ENCODE results near the gene SPAG5. TPM values are rescaled to one million over a fixed set of nuclear protein-coding genes. Genes with fewer than 3 reads are reported as not detected.

The SPAG5 gene
- total and polyA plus RNA-seq, 8 donors, result 0.93 to 7.4 (median 2.1) TPM

DNA sequence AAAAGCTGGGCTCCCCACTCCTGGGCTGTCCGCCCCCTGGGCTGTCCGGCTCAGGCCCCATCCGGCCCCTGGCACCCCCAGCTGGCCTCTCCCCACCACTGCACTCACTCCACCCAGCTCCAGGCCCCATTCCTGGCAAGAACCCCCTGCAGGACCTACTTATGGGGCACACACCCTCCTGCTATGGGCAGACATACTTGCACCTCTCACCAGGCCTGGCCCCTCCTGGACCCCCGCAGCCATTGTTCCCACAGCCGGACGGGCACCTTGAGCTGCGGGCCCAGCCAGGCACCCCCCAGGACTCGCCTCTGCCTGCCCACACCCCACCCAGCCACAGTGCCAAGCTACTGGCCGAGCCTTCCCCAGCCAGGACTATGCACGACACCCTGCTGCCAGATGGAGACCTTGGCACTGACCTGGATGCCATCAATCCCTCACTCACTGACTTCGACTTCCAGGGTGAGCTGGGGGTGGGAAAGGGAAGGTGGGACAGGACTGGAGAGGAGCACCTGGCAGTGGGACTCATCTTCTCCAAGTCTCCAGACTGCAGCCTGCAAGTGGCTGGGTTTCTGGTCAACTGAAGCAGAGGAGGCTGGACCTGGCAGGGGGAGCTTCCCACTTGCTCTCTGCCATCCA, 64.0 kb downstream of the SPAG5 start:
- WGBS, 2 donors, result 75 to 81% methylated on average over 11 of the region's 11 CpGs
- H3K4me3 ChIP-seq, result no peak overlapping the region
- FAIRE-seq, result no peak
- TF ChIP-seq, protein P1, sequence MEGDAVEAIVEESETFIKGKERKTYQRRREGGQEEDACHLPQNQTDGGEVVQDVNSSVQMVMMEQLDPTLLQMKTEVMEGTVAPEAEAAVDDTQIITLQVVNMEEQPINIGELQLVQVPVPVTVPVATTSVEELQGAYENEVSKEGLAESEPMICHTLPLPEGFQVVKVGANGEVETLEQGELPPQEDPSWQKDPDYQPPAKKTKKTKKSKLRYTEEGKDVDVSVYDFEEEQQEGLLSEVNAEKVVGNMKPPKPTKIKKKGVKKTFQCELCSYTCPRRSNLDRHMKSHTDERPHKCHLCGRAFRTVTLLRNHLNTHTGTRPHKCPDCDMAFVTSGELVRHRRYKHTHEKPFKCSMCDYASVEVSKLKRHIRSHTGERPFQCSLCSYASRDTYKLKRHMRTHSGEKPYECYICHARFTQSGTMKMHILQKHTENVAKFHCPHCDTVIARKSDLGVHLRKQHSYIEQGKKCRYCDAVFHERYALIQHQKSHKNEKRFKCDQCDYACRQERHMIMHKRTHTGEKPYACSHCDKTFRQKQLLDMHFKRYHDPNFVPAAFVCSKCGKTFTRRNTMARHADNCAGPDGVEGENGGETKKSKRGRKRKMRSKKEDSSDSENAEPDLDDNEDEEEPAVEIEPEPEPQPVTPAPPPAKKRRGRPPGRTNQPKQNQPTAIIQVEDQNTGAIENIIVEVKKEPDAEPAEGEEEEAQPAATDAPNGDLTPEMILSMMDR (IDR thresholded peaks at IDR 0.05), result no peak
- no peak for ATAC-seq
- no peaks in the 10 kb centered on the region for H3K27me3 ChIP-seq
- DNase-seq, result peak in 1 of 6 donors; percentile 50
- no peaks in the 10 kb centered on the region for H3K9me3 ChIP-seq
- intact Hi-C loops (cut with DNase I), result no loop called here
- H3K4me1 ChIP-seq, result no peaks in the 10 kb centered on the region
- no peak overlapping the region for H3K27ac ChIP-seq
- H3K36me3 ChIP-seq, result no peaks in the 10 kb centered on the region

DNA sequence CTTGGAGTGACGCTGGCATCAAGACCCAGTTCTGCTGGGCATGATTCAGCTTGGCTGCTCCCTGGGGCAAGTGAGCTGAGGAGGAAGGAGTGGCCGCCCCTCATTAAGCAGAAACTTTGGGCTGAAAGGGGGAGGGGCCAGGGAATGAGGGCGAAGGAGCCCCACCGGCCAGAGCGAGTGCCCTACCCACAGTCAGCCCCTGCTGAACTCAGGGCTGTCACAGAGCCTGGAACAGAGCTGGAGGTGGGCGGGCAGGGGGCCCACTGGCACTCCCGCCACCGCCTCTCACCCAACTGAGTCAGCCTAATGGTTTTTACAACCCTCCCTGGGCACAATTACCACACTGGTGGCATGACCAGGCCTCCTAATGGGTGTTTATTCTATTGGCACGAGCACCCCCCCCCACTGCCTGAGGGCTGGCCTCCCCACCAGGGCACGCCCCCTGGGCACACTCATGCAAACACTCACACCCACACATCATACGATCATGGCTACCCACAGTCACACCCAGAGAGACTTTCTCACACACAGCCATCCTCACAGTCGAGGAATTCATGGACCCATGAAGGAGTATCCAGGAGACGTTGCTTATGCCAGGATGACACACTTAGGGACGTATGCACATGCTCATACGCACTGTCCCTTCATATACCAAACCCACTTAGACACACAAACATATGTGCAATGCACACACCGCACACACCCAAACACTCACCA, 65.6 kb downstream of the SPAG5 start:
- H3K4me3 ChIP-seq, result no peak overlapping the region
- peak in 1 of 4 donors; percentile 29 for ATAC-seq
- no peak for FAIRE-seq
- WGBS, 2 donors, result 80 to 84% methylated on average over 16 of the region's 16 CpGs
- no peak overlapping the region for H3K27ac ChIP-seq
- intact Hi-C loops (cut with DNase I), result no loop called here
- TF ChIP-seq, protein P1 (IDR thresholded peaks at IDR 0.05), result no peak
- H3K4me1 ChIP-seq, result no peaks in the 10 kb centered on the region
- H3K36me3 ChIP-seq, result no peaks in the 10 kb centered on the region
- no peaks in the 10 kb centered on the region for H3K9me3 ChIP-seq
- no peaks in the 10 kb centered on the region for H3K27me3 ChIP-seq
- no peak for DNase-seq

- Histone ChIP-seq H3K4me3 (no peak overlapping the region), H3K9me3 (no peaks in the 10 kb centered on the region), H3K27ac (no peak overlapping the region), H3K4me1 (peaks cover 0 to 4% (median 0%) of the 10 kb centered on the region in 3 donors), H3K27me3 (no peaks in the 10 kb centered on the region), H3K36me3 (no peaks in the 10 kb centered on the region)
- TF ChIP-seq, protein P1 (IDR thresholded peaks at IDR 0.05), result no peak
- FAIRE-seq (no peak), DNase-seq (no peak), ATAC-seq (no peak)
- intact Hi-C loops (cut with DNase I), result no loop called here
- WGBS, 2 donors, result 81 to 88% methylated on average over 7 of the region's 7 CpGs
Observed at GRCh38 chr17:28532050-28532960, 66.5 kb downstream of the SPAG5 start.

DNA sequence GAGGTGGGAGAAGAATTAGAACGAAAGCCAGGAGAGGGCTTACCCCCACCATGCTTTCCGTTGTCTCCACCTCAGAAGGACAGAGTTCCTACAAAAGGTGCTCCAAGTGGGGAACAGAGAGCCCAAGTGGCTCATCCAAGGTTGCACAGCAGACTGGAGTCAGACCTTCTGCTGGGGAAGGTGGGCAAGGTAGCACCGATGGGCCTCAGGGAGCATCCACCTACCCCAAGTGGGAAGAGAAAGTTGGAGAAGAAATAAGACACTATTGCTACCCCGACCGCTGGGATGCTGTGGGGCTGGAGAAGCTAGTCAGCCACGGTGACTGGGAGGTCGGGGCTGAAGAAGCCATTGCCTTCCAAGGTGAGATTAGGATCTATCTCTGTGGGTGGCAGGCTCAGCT, 67.9 kb downstream of the SPAG5 start:
- Histone ChIP-seq H3K36me3 (no peaks in the 10 kb centered on the region), H3K4me3 (no peak overlapping the region), H3K27me3 (no peaks in the 10 kb centered on the region), H3K9me3 (no peaks in the 10 kb centered on the region), H3K4me1 (peaks cover 0 to 9% (median 0%) of the 10 kb centered on the region in 3 donors), H3K27ac (no peak overlapping the region)
- no peak for FAIRE-seq
- WGBS, 2 donors, result 63 to 69% methylated on average over 7 of the region's 7 CpGs
- intact Hi-C loops (cut with DNase I), result no loop called here
- peak in 1 of 6 donors; percentile 18 for DNase-seq
- TF ChIP-seq, protein P1 (IDR thresholded peaks at IDR 0.05), result no peak
- no peak for ATAC-seq
